ENCODE results near the gene FAM81B.
"Not testable (repeated sequence)": the region's sequence is repeated elsewhere in the genome, so short reads cannot be mapped to it uniquely, and the experiment has no call there.

Gene FAM81B

GRCh38 chr5:95375591-95375990, 15.6 kb upstream of the FAM81B start:
- Histone ChIP-seq H3K9ac (ENCODE audit: low read depth, low read length) (no peak overlapping the region), H3K27me3 (ENCODE audit: control insufficient read depth, insufficient read depth, low read length) (no peaks in the 10 kb centered on the region), H3K4me3 (ENCODE audit: low read depth, low read length) (no peak overlapping the region), H3K36me3 (ENCODE audit: control insufficient read depth, insufficient read depth, low read length) (no peaks in the 10 kb centered on the region), H3K27ac (ENCODE audit: low read depth, low read length) (no peak overlapping the region), H3K9me3 (ENCODE audit: control insufficient read depth, insufficient read depth, low read length) (peaks cover 11% of the 10 kb centered on the region), H3K4me1 (ENCODE audit: control insufficient read depth, insufficient read depth, low read length) (no peaks in the 10 kb centered on the region; the same call in 1 of the 2 replicates)

DNA sequence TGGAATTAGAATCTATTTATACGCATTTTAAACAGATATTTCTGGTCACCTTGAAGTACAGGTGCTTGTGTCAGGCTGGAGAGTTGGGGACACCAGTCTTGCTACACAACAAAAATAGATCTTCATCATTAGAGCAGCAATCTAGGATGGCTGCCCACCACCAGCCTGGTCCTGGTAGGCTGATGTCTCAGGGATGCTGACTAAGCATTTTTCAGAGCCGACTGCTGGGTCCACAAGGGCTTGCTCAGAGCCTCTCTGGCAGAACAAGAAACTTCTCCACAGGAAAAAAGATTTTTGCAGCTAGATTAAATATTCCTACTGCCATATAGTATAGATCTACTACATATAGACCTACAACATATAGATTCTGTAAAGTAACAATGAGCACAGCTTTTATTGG, 12.0 kb upstream of the FAM81B start:
- no peak overlapping the region for H3K9ac ChIP-seq (ENCODE audit: low read depth, low read length)
- H3K4me1 ChIP-seq (ENCODE audit: control insufficient read depth, insufficient read depth, low read length) = no peaks in the 10 kb centered on the region; the same call in 1 of the 2 replicates
- H3K27me3 ChIP-seq (ENCODE audit: control insufficient read depth, insufficient read depth, low read length) = no peaks in the 10 kb centered on the region
- peaks cover 15% of the 10 kb centered on the region for H3K9me3 ChIP-seq (ENCODE audit: control insufficient read depth, insufficient read depth, low read length)
- no peak overlapping the region for H3K4me3 ChIP-seq (ENCODE audit: low read depth, low read length)
- H3K36me3 ChIP-seq (ENCODE audit: control insufficient read depth, insufficient read depth, low read length) = no peaks in the 10 kb centered on the region
- no peak overlapping the region for H3K27ac ChIP-seq (ENCODE audit: low read depth, low read length)

DNA sequence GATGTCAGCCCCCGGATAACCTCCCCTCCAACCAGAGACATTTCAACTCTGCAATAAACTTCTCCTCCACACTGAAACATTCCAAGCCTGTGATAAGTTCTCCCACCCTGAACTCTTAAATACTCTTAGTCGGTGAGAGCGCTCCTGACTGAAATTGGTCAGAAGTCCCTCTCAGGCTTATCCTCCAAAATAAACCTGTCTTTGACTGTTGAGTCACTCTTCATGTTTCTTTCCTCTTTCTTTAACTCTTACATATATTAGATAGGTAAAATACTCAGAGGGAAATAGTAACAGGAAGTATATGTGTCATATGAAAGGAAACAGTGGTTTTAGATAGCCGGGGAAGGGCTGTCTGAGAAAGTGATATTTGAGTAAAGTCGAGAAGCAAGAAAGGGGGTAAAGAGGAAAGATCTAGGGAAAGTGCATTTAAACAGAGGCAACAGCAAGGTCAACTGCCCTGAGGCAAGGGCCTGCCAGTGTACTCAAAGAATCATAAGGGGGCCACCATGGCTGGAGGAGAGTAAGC, 11.0 kb upstream of the FAM81B start:
- H3K4me1 ChIP-seq (ENCODE audit: control insufficient read depth, insufficient read depth, low read length) = no peaks in the 10 kb centered on the region; the same call in 1 of the 2 replicates

DNA sequence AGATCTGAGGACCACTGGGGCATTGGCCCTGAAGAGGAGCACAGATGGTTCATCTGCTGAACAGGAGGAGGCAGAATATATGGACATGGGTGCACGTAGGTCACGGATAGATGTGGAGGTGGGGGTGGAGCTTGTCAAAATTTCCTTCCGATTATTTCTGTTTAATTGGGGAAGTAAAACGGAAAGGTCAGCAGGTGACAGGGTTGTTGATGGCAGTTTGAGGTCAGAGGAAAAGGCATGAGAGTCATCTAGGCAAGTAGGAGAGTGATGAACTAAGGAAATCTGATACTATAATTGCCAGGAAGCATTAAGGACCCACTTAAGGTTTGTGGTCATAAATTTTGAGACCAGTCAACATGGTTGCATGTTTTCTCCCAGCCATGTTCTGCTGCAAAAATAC, 8.4 kb upstream of the FAM81B start:
- Histone ChIP-seq H3K36me3 (ENCODE audit: control insufficient read depth, insufficient read depth, low read length) (no peaks in the 10 kb centered on the region), H3K27me3 (ENCODE audit: control insufficient read depth, insufficient read depth, low read length) (no peaks in the 10 kb centered on the region), H3K9me3 (ENCODE audit: control insufficient read depth, insufficient read depth, low read length) (peaks cover 15% of the 10 kb centered on the region), H3K4me3 (ENCODE audit: low read depth, low read length) (no peak overlapping the region), H3K4me1 (ENCODE audit: control insufficient read depth, insufficient read depth, low read length) (no peaks in the 10 kb centered on the region), H3K27ac (ENCODE audit: low read depth, low read length) (no peak overlapping the region), H3K9ac (ENCODE audit: low read depth, low read length) (no peak overlapping the region)

More for the DNA sequence above, 11.0 kb upstream of the FAM81B start:
- Histone ChIP-seq H3K4me3 (ENCODE audit: low read depth, low read length) (no peak overlapping the region), H3K9ac (ENCODE audit: low read depth, low read length) (no peak overlapping the region), H3K27ac (ENCODE audit: low read depth, low read length) (no peak overlapping the region), H3K27me3 (ENCODE audit: control insufficient read depth, insufficient read depth, low read length) (no peaks in the 10 kb centered on the region), H3K9me3 (ENCODE audit: control insufficient read depth, insufficient read depth, low read length) (peaks cover 15% of the 10 kb centered on the region), H3K36me3 (ENCODE audit: control insufficient read depth, insufficient read depth, low read length) (no peaks in the 10 kb centered on the region)

GRCh38 chr5:95384485-95385213, 6.5 kb upstream of the FAM81B start:
- Histone ChIP-seq H3K27me3 (ENCODE audit: control insufficient read depth, insufficient read depth, low read length) (no peaks in the 10 kb centered on the region), H3K36me3 (ENCODE audit: control insufficient read depth, insufficient read depth, low read length) (no peaks in the 10 kb centered on the region), H3K27ac (ENCODE audit: low read depth, low read length) (no peak overlapping the region), H3K9ac (ENCODE audit: low read depth, low read length) (no peak overlapping the region), H3K4me3 (ENCODE audit: low read depth, low read length) (no peak overlapping the region), H3K4me1 (ENCODE audit: control insufficient read depth, insufficient read depth, low read length) (no peaks in the 10 kb centered on the region), H3K9me3 (ENCODE audit: control insufficient read depth, insufficient read depth, low read length) (peaks cover 14% of the 10 kb centered on the region)

- no peak overlapping the region for H3K27ac ChIP-seq (ENCODE audit: low read depth, low read length)
- H3K4me3 ChIP-seq (ENCODE audit: low read depth, low read length) = no peak overlapping the region
- no peaks in the 10 kb centered on the region for H3K36me3 ChIP-seq (ENCODE audit: control insufficient read depth, insufficient read depth, low read length)
- peaks cover 7% of the 10 kb centered on the region; the same call in 1 of the 2 replicates for H3K9me3 ChIP-seq (ENCODE audit: control insufficient read depth, insufficient read depth, low read length)
- no peaks in the 10 kb centered on the region for H3K27me3 ChIP-seq (ENCODE audit: control insufficient read depth, insufficient read depth, low read length)
- no peak overlapping the region for H3K9ac ChIP-seq (ENCODE audit: low read depth, low read length)
- no peaks in the 10 kb centered on the region for H3K4me1 ChIP-seq (ENCODE audit: control insufficient read depth, insufficient read depth, low read length)
These were observed 5.8 kb upstream of the FAM81B start for GRCh38 chr5:95385334-95385733.

DNA sequence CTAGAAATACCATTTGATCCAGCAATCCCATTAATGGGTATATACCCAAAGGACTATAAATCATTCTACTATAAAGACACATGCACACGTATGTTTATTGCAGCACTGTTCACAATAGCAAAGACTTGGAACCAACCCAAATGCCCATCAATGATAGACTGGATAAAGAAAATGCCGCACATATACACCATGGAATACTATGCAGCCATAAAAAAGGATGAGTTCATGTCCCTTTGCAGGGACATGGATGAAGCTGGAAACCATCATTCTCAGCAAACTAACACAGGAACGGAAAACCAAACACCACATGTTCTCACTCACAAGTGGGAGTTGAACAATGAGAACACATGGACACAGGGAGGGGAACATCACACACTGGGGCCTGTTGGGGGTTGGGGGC, 799 bp downstream of the FAM81B start:
- H3K36me3 ChIP-seq (ENCODE audit: control insufficient read depth, insufficient read depth, low read length); H3K9me3 ChIP-seq (ENCODE audit: control insufficient read depth, insufficient read depth, low read length); H3K9ac ChIP-seq (ENCODE audit: low read depth, low read length); H3K27me3 ChIP-seq (ENCODE audit: control insufficient read depth, insufficient read depth, low read length); H3K4me3 ChIP-seq (ENCODE audit: low read depth, low read length); H3K27ac ChIP-seq (ENCODE audit: low read depth, low read length): not testable (repeated sequence)
- H3K4me1 ChIP-seq (ENCODE audit: control insufficient read depth, insufficient read depth, low read length) = peaks cover 16% of the 10 kb centered on the region

DNA sequence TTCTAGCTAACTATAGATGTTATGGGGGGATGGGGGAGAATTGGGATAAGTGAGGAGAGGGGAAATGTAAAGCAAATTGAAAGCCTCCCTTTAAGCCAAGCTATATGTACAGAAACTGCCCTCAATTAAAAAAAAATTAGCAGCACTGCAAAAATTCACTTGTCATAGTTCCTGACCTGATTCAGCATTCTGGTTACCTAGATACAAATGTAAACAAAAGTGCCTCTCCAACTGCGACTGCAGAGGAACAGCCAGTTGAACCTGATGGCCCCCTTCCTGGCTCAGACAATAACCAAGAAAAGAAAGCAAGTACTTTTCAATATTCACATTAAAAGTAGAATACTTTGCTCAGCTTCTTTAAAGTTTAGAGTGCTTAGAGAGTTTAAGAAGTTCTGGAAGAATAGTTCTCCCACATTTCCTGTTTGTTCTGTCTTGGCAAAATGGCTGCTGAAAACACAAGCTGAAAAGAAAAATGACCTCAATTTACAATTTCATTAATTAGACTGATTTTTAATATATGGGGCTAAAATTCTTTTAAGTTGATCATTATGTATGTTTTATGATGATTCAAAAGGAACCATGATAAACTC, 1.5 kb downstream of the FAM81B start:
- Histone ChIP-seq H3K4me1 (ENCODE audit: control insufficient read depth, insufficient read depth, low read length) (peaks cover 16% of the 10 kb centered on the region), H3K27ac (ENCODE audit: low read depth, low read length) (peak overlapping the region; percentile 80), H3K36me3 (ENCODE audit: control insufficient read depth, insufficient read depth, low read length) (no peaks in the 10 kb centered on the region), H3K9ac (ENCODE audit: low read depth, low read length) (peak overlapping the region; percentile 18; the same call in 1 of the 2 replicates), H3K9me3 (ENCODE audit: control insufficient read depth, insufficient read depth, low read length) (no peaks in the 10 kb centered on the region), H3K27me3 (ENCODE audit: control insufficient read depth, insufficient read depth, low read length) (no peaks in the 10 kb centered on the region), H3K4me3 (ENCODE audit: low read depth, low read length) (no peak overlapping the region)

GRCh38 chr5:95393279-95393678, 2.1 kb downstream of the FAM81B start:
- peak overlapping the region; percentile 80 for H3K27ac ChIP-seq (ENCODE audit: low read depth, low read length)
- H3K9ac ChIP-seq (ENCODE audit: low read depth, low read length) = no peak overlapping the region
- peaks cover 16% of the 10 kb centered on the region for H3K4me1 ChIP-seq (ENCODE audit: control insufficient read depth, insufficient read depth, low read length)
- no peak overlapping the region for H3K4me3 ChIP-seq (ENCODE audit: low read depth, low read length)
- no peaks in the 10 kb centered on the region for H3K9me3 ChIP-seq (ENCODE audit: control insufficient read depth, insufficient read depth, low read length)
- H3K36me3 ChIP-seq (ENCODE audit: control insufficient read depth, insufficient read depth, low read length) = no peaks in the 10 kb centered on the region
- no peaks in the 10 kb centered on the region for H3K27me3 ChIP-seq (ENCODE audit: control insufficient read depth, insufficient read depth, low read length)

DNA sequence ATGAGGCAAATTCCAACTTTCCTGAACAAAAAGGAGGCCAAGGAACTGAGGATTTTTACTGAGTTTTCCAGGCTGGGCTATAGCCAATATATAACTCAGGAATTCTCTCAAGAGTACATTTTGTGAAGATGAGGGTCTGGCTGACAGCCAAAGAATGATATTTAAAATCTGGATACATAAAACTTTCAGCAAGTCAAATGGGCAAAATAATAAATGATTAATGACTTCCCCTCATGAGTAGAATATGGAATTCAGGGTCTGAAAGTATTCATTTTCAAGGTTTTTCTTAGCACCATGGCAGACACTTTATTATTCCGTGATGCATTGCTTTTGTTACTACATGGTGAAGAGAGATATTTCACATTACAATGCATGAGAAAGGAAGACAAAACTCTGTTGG, 7.8 kb downstream of the FAM81B start:
- no peaks in the 10 kb centered on the region for H3K27me3 ChIP-seq (ENCODE audit: control insufficient read depth, insufficient read depth, low read length)
- H3K9me3 ChIP-seq (ENCODE audit: control insufficient read depth, insufficient read depth, low read length) = no peaks in the 10 kb centered on the region
- no peak overlapping the region for H3K27ac ChIP-seq (ENCODE audit: low read depth, low read length)
- H3K9ac ChIP-seq (ENCODE audit: low read depth, low read length) = no peak overlapping the region
- H3K4me3 ChIP-seq (ENCODE audit: low read depth, low read length) = no peak overlapping the region
- H3K36me3 ChIP-seq (ENCODE audit: control insufficient read depth, insufficient read depth, low read length) = no peaks in the 10 kb centered on the region
- peaks cover 11% of the 10 kb centered on the region for H3K4me1 ChIP-seq (ENCODE audit: control insufficient read depth, insufficient read depth, low read length)

DNA sequence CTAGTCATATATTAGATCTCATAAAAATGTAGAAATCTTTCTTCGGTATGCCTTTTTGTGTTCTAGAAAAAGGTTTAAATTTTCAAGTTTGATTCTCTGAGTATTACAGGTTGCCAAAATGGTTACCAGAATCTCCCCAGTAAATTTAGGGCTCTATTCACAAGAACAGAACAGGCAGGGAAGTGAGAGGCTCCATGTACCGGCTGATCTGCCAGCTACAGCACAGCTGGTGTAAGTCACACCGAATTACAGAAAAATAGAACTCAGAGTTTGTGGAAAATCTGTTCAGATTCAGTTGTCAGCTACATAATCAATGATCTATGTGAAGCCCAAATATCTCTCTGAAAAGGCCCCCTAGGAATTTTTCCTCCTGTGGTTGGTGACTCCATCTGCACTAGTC, 10.5 kb downstream of the FAM81B start:
- peaks cover 11% of the 10 kb centered on the region for H3K4me1 ChIP-seq (ENCODE audit: control insufficient read depth, insufficient read depth, low read length)

More for the DNA sequence above, 10.5 kb downstream of the FAM81B start:
- Histone ChIP-seq H3K27me3 (ENCODE audit: control insufficient read depth, insufficient read depth, low read length) (no peaks in the 10 kb centered on the region), H3K36me3 (ENCODE audit: control insufficient read depth, insufficient read depth, low read length) (no peaks in the 10 kb centered on the region), H3K9me3 (ENCODE audit: control insufficient read depth, insufficient read depth, low read length) (no peaks in the 10 kb centered on the region), H3K27ac (ENCODE audit: low read depth, low read length) (no peak overlapping the region), H3K9ac (ENCODE audit: low read depth, low read length) (no peak overlapping the region), H3K4me3 (ENCODE audit: low read depth, low read length) (no peak overlapping the region)
